Inferior parietal cortex (tissue), 1 donor: ENCODE measurements around the gene HTR6.

ENCODE experiments used
- DNase-seq: peaks from one replicate; pipeline ENCODE4 v3.0.0-alpha.2; 2016; ENCODE audit errors: extremely low spot score

Gene HTR6

DNA sequence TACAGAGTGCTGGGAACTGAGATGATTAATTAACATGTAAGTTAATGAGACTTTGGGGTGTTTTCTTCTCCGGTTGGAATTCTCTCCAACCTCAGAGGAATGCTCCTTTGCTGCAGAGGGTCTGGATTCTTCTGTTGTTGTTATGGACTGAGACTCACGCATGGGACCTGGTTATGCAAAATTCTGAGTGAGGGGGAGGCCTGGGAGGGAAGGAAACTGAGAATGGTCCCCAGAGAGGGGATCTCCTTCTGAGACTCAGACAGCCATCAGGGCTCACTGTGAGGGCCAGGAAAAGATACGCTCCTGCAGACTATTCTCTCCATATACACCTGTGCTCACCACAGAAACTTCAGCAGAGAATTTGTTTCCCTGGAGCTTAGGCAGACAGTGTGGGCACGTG, 56.3 kb downstream of the HTR6 start:
- no peak for DNase-seq

DNA sequence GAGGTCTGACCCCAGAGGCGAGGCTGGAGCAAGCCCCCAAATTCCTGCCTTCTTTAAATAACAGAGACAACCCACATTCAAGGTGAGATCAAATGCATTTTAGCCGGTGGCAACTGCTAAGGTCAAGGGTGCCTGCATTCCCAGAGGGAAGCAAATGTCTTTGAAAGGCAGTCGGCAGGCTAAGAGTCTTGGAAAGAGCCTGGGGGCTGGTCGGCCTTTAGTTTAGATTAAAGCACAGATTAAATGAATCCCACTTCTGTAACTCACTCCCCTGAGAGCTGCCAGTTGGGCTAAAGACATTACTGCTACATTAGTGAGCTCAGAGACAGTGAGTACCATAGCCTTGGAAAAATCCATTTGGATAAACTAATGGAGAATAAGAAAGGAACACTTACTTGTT, 59.2 kb downstream of the HTR6 start:
- DNase-seq, result no peak

DNA sequence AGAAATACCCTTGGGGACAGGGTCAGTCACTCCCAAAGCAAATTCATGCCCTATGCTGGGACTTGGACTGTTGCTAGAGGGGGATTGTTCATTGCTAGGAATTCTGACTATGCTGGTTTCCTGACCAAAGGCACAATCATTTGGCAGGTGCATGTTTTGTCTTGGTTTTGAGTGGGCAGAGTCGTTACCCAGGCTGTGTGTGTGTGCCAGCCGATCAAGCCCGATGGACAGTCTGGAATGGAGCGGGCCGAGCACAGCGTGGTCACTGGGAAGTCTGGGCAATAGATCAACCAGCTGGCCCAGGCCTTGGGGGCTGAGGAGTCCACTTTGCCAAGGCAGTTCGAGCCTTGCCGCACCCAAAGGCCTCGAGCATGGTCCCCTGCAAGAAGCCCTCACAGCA, 60.9 kb downstream of the HTR6 start:
- no peak for DNase-seq

DNA sequence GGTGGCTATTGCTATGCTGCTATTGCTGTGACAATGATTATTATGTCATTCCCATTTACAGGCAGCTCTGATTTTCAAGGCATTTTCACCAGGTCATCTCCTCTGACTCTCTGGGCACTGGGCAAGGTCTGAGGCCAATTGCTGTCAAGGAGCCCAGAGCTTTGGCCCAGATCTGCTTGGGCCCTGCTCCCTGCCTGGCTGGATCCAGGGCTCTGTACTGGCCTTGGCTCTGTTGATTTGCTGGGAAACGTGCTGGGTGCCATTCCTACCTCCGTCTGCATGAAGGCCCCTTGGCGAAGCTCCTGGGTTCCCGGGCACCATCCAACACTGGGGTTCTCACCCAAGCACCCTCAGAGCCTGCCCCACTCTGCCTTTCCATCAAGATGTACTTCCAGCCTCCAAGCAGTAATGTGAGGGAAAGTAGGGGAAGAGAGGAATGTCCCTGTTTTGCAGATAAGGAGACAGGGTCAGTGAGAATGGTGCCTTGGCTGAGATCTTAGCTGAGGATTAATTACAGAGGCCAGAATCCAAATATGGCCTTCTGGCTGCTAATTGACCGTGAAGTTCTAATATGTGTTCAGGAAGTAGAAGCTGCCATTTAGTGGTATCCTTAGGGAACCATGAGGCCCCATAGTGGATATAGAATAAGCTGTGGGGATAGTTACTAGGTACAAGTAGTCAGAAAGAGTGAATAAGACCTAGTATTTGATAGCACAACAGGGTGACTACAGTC, 63.9 kb downstream of the HTR6 start:
- DNase-seq, result no peak

DNA sequence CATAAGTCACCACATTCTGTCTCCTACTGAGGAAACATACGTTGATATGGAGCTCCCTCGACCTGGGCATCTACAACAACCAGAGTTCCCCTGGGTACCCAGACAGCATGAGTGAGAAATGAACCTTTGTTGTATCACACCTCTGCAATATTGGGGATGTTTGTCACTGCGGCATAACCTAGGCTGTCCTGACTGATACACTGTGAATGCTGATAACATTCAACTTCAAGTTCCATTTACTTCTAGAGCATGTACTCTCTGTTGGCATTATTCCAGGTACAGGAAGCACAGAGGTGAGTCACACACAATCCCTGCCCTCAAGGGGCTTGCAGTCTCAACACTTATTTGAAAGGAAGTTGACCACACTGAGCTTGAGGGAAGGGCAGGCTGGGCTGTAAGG, 65.6 kb downstream of the HTR6 start:
- no peak for DNase-seq
